MM.1S (cell line): Measurements from ENCODE around the gene RYK.
A peak's percentile ranks its signal among the peaks of the same experiment; 100 is the strongest.

Experiments used
- DNase-seq: peaks from one replicate; pipeline ENCODE4 v3.0.0-alpha.2; 2015
- H2AFZ ChIP-seq: fragments of 300-600 bp; sonication (generic); 2 replicates; pipeline ENCODE4 v1.6.0; 2016; ENCODE audit warnings: antibody characterized with exemption, low read length
- H3F3A ChIP-seq: fragments of 300-600 bp; sonication (generic); 2 replicates; pipeline ENCODE4 v1.6.1; 2016; ENCODE audit warnings: mild to moderate bottlenecking, antibody characterized with exemption, low read length, moderate library complexity, mixed read lengths; ENCODE audit not compliant: insufficient read depth
- H3K27ac ChIP-seq: fragments of 300-600 bp; sonication (generic); 2 replicates; pipeline ENCODE4 v1.5.1; 2016; ENCODE audit warnings: mild to moderate bottlenecking, low read length
- H3K27me3 ChIP-seq: fragments of 300-600 bp; sonication (generic); replicated peaks from 2 replicates; pipeline ENCODE4 v1.6.0; 2016; ENCODE audit warnings: low read length; ENCODE audit not compliant: insufficient read depth
- H3K36me3 ChIP-seq: fragments of 300-600 bp; sonication (generic); replicated peaks from 2 replicates; pipeline ENCODE4 v1.6.1; 2016; ENCODE audit warnings: mild to moderate bottlenecking, low read length, mixed read lengths; ENCODE audit not compliant: insufficient read depth
- H3K4me1 ChIP-seq: fragments of 300-600 bp; sonication (generic); 2 replicates; pipeline ENCODE4 v1.6.1; 2016; ENCODE audit warnings: low read length, mixed read lengths
- H3K4me2 ChIP-seq: fragments of 300-600 bp; sonication (generic); 2 replicates; pipeline ENCODE4 v1.6.0; 2016; ENCODE audit warnings: low read depth, low read length
- H3K4me3 ChIP-seq: fragments of 300-600 bp; sonication (generic); 2 replicates; pipeline ENCODE4 v1.5.1; 2016; ENCODE audit warnings: low read length, mixed read lengths
- H3K79me2 ChIP-seq: fragments of 300-600 bp; sonication (generic); 2 replicates; pipeline ENCODE4 v1.6.1; 2016; ENCODE audit warnings: mixed run types, low read length, mixed read lengths
- H3K9ac ChIP-seq: fragments of 300-600 bp; sonication (generic); 2 replicates; pipeline ENCODE4 v1.6.1; 2016; ENCODE audit warnings: low read length, mixed read lengths
- H3K9me2 ChIP-seq: fragments of 300-600 bp; sonication (generic); replicated peaks from 2 replicates; pipeline ENCODE4 v1.6.1; 2016; ENCODE audit warnings: mild to moderate bottlenecking, low read length, mixed read lengths; ENCODE audit not compliant: insufficient read depth
- H3K9me3 ChIP-seq: fragments of 300-600 bp; sonication (generic); replicated peaks from 2 replicates; pipeline ENCODE4 v1.6.1; 2016; ENCODE audit warnings: mild to moderate bottlenecking, low read length, mixed read lengths; ENCODE audit not compliant: insufficient read depth
- H4K20me1 ChIP-seq: fragments of 300-600 bp; sonication (generic); 2 replicates; pipeline ENCODE4 v1.6.1; 2016; ENCODE audit warnings: mild to moderate bottlenecking, low read length, moderate library complexity, mixed read lengths; ENCODE audit not compliant: insufficient read depth
- EZH2 ChIP-seq: fragments of 300-600 bp; sonication (generic); optimal IDR thresholded peaks from 2 replicates; pipeline ENCODE3; 2017; ENCODE audit warnings: low read depth, mild to moderate bottlenecking, antibody characterized with exemption, low read length, mixed read lengths
- EZH2phosphoT487 ChIP-seq: fragments of 300-600 bp; sonication (generic); IDR thresholded peaks from 2 replicates; pipeline ENCODE4 v1.6.1; 2018; ENCODE audit warnings: antibody characterized with exemption, low read length
- TF ChIP-seq, protein P1 (sequence below): fragments of 300-600 bp; sonication (generic); IDR thresholded peaks from 2 replicates; pipeline ENCODE4 v1.5.1; 2016; ENCODE audit warnings: antibody characterized with exemption, low read length, mixed read lengths

The RYK gene

DNA sequence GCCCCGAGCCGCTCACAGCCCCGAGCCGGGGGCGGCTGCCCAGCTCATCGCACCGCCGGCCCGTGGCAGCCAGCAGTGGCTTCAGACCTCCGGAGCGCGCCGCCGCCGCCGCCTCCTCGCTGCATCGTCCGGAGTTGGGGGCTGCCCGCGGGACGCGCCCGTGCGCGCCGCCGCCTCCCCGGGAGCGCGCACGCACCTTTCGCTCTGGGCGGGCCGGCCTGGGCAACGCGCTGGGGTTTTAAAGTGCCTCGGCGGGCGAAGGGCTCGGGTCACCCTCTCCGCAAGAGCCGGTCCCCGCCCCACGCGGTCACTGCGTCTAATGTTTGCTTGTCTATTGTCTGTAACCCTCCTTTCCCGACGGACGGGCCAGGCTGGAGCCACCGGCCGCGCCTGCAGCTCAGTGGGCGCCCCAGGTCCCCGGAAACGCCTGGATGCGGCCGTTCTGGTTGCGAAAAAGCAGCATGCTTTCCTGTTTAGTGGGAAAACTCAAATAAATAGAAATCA lies at the start of gene RYK:
RYK (minus strand) TSS at position 143 of the 504 bp plus-strand sequence. CDS start 205 bp downstream, outside the sequence.
- Histone ChIP-seq H3K79me2 (peaks cover 11% of the 10 kb centered on the region; the same call in 1 of the 2 replicates), H2AFZ (peak within 1 kb of the TSS; percentile 92), H3K9me3 (no peaks in the 10 kb centered on the region), H3K27me3 (peaks cover 30% of the 10 kb centered on the region), H3K36me3 (no peaks in the 10 kb centered on the region), H3K4me1 (peaks cover 14% of the 10 kb centered on the region), H4K20me1 (no peaks in the 10 kb centered on the region; the same call in 1 of the 2 replicates), H3K27ac (no peak within 1 kb of the TSS), H3F3A (peaks cover 6% of the 10 kb centered on the region; the same call in 1 of the 2 replicates), H3K9ac (peak within 1 kb of the TSS; percentile 20; the same call in 1 of the 2 replicates), H3K4me2 (peak within 1 kb of the TSS; percentile 94), H3K9me2 (no peaks in the 10 kb centered on the region), H3K4me3 (peak within 1 kb of the TSS; percentile 73)
- peak; percentile 70 for DNase-seq
- TF ChIP-seq EZH2phosphoT487 (no peak), EZH2 (no peak)
- TF ChIP-seq, protein P1, sequence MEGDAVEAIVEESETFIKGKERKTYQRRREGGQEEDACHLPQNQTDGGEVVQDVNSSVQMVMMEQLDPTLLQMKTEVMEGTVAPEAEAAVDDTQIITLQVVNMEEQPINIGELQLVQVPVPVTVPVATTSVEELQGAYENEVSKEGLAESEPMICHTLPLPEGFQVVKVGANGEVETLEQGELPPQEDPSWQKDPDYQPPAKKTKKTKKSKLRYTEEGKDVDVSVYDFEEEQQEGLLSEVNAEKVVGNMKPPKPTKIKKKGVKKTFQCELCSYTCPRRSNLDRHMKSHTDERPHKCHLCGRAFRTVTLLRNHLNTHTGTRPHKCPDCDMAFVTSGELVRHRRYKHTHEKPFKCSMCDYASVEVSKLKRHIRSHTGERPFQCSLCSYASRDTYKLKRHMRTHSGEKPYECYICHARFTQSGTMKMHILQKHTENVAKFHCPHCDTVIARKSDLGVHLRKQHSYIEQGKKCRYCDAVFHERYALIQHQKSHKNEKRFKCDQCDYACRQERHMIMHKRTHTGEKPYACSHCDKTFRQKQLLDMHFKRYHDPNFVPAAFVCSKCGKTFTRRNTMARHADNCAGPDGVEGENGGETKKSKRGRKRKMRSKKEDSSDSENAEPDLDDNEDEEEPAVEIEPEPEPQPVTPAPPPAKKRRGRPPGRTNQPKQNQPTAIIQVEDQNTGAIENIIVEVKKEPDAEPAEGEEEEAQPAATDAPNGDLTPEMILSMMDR = no peak

DNA sequence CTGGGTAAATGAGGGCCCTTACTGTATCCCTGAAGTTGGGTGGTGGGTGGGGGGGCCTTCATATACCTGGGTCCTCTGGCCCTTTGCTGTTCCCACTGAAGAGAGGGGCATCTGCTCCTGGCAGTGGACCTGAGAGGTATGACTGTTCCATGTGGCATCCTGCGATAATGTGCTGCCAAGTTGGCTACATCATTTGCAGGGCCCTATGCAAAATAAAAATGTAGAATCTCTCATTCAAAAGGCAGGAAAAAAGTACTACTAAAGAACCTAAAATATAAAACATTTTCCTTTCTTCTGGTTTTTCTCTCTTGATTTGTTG lies 49.2 kb upstream of the RYK start:
- Histone ChIP-seq H4K20me1 (no peaks in the 10 kb centered on the region), H3K27ac (no peak overlapping the region), H3K79me2 (no peaks in the 10 kb centered on the region), H3K9ac (no peak overlapping the region), H3K27me3 (peaks cover 89% of the 10 kb centered on the region), H3K9me2 (no peaks in the 10 kb centered on the region), H3K9me3 (no peaks in the 10 kb centered on the region), H2AFZ (no peak overlapping the region), H3K4me2 (no peak overlapping the region), H3K4me3 (no peak overlapping the region), H3F3A (peaks cover 5% of the 10 kb centered on the region), H3K4me1 (peaks cover 5% of the 10 kb centered on the region), H3K36me3 (no peaks in the 10 kb centered on the region)
- TF ChIP-seq EZH2 (no peak), EZH2phosphoT487 (no peak)
- TF ChIP-seq, protein P1 = no peak
- DNase-seq = no peak

DNA sequence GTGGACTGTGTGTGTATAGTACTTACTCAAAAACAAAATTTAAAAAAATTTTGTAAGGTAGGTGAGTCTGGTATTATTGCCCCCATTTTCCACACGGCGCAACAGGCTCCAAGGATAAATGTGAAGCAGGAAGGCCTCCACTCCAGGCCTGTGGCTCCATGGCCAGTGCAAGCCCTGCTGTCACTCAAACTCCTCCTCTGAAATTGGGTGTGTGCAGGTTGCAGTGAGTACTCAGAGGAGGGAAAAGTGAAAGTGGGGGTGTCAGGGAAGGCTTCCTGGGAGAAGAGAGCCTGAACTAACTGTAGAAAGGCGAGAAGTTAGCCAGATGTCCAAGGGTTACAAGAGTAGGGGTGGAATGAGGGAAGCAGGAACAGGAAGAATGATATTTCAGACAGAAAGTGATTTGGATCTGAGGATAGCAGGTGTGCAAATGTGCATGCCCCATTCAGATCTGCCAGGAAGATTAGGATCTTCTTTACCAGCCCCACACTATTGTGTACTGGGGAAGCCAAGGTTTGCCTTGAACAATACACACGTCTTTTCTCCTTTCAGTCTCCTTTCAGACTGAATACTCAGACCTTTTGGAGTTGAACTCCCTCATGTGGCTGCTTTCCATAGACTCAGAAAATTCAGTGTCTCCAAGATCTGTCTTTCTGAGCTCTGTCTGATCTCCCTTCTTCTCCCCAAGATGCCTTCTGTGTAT lies 48.7 kb upstream of the RYK start:
- no peak overlapping the region for H3K9ac ChIP-seq

More for the DNA sequence above, 48.7 kb upstream of the RYK start:
- H3K4me3 ChIP-seq = no peak overlapping the region
- H3K27ac ChIP-seq = no peak overlapping the region
- H3K4me1 ChIP-seq = peaks cover 10% of the 10 kb centered on the region
- no peaks in the 10 kb centered on the region for H3K36me3 ChIP-seq
- peaks cover 87% of the 10 kb centered on the region for H3K27me3 ChIP-seq
- peak; percentile 33 for DNase-seq
- TF ChIP-seq EZH2 (no peak), EZH2phosphoT487 (no peak)
- TF ChIP-seq, protein P1 = peak; percentile 32; the same call in 1 of the 2 replicates
- no peak overlapping the region for H3K4me2 ChIP-seq
- H2AFZ ChIP-seq = no peak overlapping the region
- H3K79me2 ChIP-seq = no peaks in the 10 kb centered on the region
- no peaks in the 10 kb centered on the region for H3K9me3 ChIP-seq
- H4K20me1 ChIP-seq = peaks cover 4% of the 10 kb centered on the region; the same call in 1 of the 2 replicates
- H3K9me2 ChIP-seq = no peaks in the 10 kb centered on the region
- H3F3A ChIP-seq = peaks cover 9% of the 10 kb centered on the region
